Caco-2 (cell line): Measurements from ENCODE around the gene AMOTL2. TPM values are rescaled to one million over a fixed set of nuclear protein-coding genes. Genes with fewer than 3 reads are reported as not detected.
A peak's percentile ranks its signal among the peaks of the same experiment; 100 is the strongest.

Experiments
- BruUV-seq: library from RNA; stranded (reverse); fragments of 400-500 nt; replicated peaks from 2 replicates; lab custom pipeline; 2021; lab: Mats Ljungman, UMichigan
- CTCF ChIA-PET: fragments of 300-600 bp; sonication (Branson Sonifier 250); formaldehyde crosslinking; loops from one replicate; lab custom pipeline; 2022; ENCODE audit warnings: antibody characterized with exemption; lab: Charles Lee
- POLR2A ChIA-PET: fragments of 300-600 bp; sonication (Branson Sonifier 250); formaldehyde crosslinking; loops from one replicate; lab custom pipeline; 2022; ENCODE audit warnings: antibody characterized with exemption; lab: Charles Lee
- DNase-seq, 2 experiments: peaks; one replicate each; pipeline versions ENCODE4 v3.0.0 to v3.0.0-alpha.2; 2020 to 2022
- H3K27me3 ChIP-seq: replicated peaks from 2 replicates; pipeline ENCODE4 v1.6.0; 2011; ENCODE audit warnings: low read length; ENCODE audit not compliant: control insufficient read depth, insufficient read depth
- H3K36me3 ChIP-seq: 2 replicates; pipeline ENCODE4 v1.5.1; 2011; ENCODE audit warnings: low read length; ENCODE audit not compliant: control insufficient read depth, insufficient read depth
- H3K4me1 ChIP-seq: fragments of 250-450 bp; sonication (Bioruptor Pico); 2 replicates; pipeline ENCODE4 v1.5.1; 2020; ENCODE audit warnings: mild to moderate bottlenecking
- H3K4me3 ChIP-seq: 2 replicates; pipeline ENCODE4 v1.5.1; 2011; ENCODE audit warnings: low read depth, mild to moderate bottlenecking, control low read depth, low read length
- H3K9me3 ChIP-seq: fragments of 250-450 bp; sonication (Bioruptor Pico); 2 replicates; pipeline ENCODE4 v1.5.1; 2020; ENCODE audit warnings: mild to moderate bottlenecking, moderate library complexity
- H3K27ac Mint-ChIP-seq: one replicate; pipeline ENCODE4 v1.8.0; 2022; ENCODE audit warnings: mixed read lengths; ENCODE audit not compliant: unreplicated experiment
- H3K27me3 Mint-ChIP-seq: one replicate; pipeline ENCODE4 v1.8.0; 2022; ENCODE audit warnings: mixed read lengths; ENCODE audit not compliant: insufficient read depth, unreplicated experiment
- H3K36me3 Mint-ChIP-seq: one replicate; pipeline ENCODE4 v1.8.0; 2022; ENCODE audit warnings: mild to moderate bottlenecking, mixed read lengths; ENCODE audit not compliant: insufficient read depth, unreplicated experiment
- H3K4me1 Mint-ChIP-seq: one replicate; pipeline ENCODE4 v1.8.0; 2022; ENCODE audit warnings: low read depth, mixed read lengths; ENCODE audit not compliant: unreplicated experiment
- H3K4me3 Mint-ChIP-seq: one replicate; pipeline ENCODE4 v1.8.0; 2022; ENCODE audit warnings: mild to moderate bottlenecking, moderate library complexity, mixed read lengths; ENCODE audit not compliant: unreplicated experiment
- H3K9me3 Mint-ChIP-seq: one replicate; pipeline ENCODE4 v1.8.0; 2022; ENCODE audit warnings: mixed read lengths; ENCODE audit not compliant: unreplicated experiment
- intact Hi-C: fragments of 100-400 bp; cut with micrococcal nuclease; formaldehyde crosslinking; loops from one replicate; pipeline ENCODE4 v1.10.0; 2022; ENCODE audit not compliant: unreplicated experiment
- total RNA-seq: library from RNA; stranded (reverse); gene quantifications from 2 replicates; pipeline ENCODE4 v1.2.3, GENCODE V29; 2022
- TF ChIP-seq, protein P1 (sequence below), 2 experiments: fragments of 200-600 bp in 1 of 2; IDR thresholded peaks; 1 replicate in 1 of 2; 2 replicates in 1 of 2; pipeline versions ENCODE4 v1.5.1 to v1.8.0; 2011 to 2022; ENCODE audit warnings: antibody characterized with exemption in 1 of 2, control low read depth in 1 of 2, inconsistent platforms in 1 of 2, low read depth in 1 of 2, low read length in 1 of 2, mild to moderate bottlenecking in 1 of 2, moderate library complexity in 1 of 2; ENCODE audit not compliant: insufficient read depth in 1 of 2, severe bottlenecking in 1 of 2, unreplicated experiment in 1 of 2

The AMOTL2 gene
- total RNA-seq, 1 experiment from 2014 or later: 271 TPM

GRCh38 chr3:134359121-134360010 is 14.9 kb downstream of the AMOTL2 start:
- H3K27me3 Mint-ChIP-seq: no peaks in the 10 kb centered on the region
- H3K9me3 Mint-ChIP-seq: no peaks in the 10 kb centered on the region
- Histone ChIP-seq H3K4me3 (no peak overlapping the region), H3K9me3 (no peaks in the 10 kb centered on the region), H3K4me1 (peaks cover 95% of the 10 kb centered on the region), H3K36me3 (peaks cover 31% of the 10 kb centered on the region), H3K27me3 (no peaks in the 10 kb centered on the region)
- ChIA-PET POLR2A (no interaction called here), CTCF (interaction anchor here (1.9 kb wide), 1 partner anchor 49 kb away, joined by 5 read pairs; no protein-coding TSS in a partner anchor)
- peaks cover 54% of the 10 kb centered on the region for H3K4me1 Mint-ChIP-seq
- BruUV-seq: no TSS peak
- peaks cover 100% of the 10 kb centered on the region for H3K36me3 Mint-ChIP-seq
- TF ChIP-seq, protein P1, sequence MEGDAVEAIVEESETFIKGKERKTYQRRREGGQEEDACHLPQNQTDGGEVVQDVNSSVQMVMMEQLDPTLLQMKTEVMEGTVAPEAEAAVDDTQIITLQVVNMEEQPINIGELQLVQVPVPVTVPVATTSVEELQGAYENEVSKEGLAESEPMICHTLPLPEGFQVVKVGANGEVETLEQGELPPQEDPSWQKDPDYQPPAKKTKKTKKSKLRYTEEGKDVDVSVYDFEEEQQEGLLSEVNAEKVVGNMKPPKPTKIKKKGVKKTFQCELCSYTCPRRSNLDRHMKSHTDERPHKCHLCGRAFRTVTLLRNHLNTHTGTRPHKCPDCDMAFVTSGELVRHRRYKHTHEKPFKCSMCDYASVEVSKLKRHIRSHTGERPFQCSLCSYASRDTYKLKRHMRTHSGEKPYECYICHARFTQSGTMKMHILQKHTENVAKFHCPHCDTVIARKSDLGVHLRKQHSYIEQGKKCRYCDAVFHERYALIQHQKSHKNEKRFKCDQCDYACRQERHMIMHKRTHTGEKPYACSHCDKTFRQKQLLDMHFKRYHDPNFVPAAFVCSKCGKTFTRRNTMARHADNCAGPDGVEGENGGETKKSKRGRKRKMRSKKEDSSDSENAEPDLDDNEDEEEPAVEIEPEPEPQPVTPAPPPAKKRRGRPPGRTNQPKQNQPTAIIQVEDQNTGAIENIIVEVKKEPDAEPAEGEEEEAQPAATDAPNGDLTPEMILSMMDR (IDR thresholded peaks at IDR 0.05; ENCODE audit: insufficient read depth in 1 of 2, low read depth in 1 of 2, low read length in 1 of 2, severe bottlenecking in 1 of 2, unreplicated experiment in 1 of 2): no peak
- DNase-seq: peak; percentile 14 to 34
- peak overlapping the region; percentile 40 for H3K4me3 Mint-ChIP-seq
- H3K27ac Mint-ChIP-seq: peak overlapping the region; percentile 65
- intact Hi-C loops: no loop called here

- no peaks in the 10 kb centered on the region for H3K9me3 ChIP-seq
- peak; percentile 74 to 79 for DNase-seq
- peaks cover 100% of the 10 kb centered on the region for H3K36me3 Mint-ChIP-seq
- peaks cover 98% of the 10 kb centered on the region for H3K4me1 ChIP-seq
- H3K9me3 Mint-ChIP-seq: no peaks in the 10 kb centered on the region
- peak overlapping the region; percentile 65 for H3K27ac Mint-ChIP-seq
- H3K4me3 Mint-ChIP-seq: peak overlapping the region; percentile 60
- TF ChIP-seq, protein P1 (IDR thresholded peaks at IDR 0.05; ENCODE audit: insufficient read depth in 1 of 2, low read depth in 1 of 2, low read length in 1 of 2, severe bottlenecking in 1 of 2, unreplicated experiment in 1 of 2): peak; percentile 36 to 45
- H3K27me3 Mint-ChIP-seq: no peaks in the 10 kb centered on the region
- intact Hi-C loops: loop anchor here (1.0 kb wide), 1 partner anchor 48 kb away; no protein-coding TSS in a partner anchor
- ChIA-PET POLR2A (interaction anchor here (0.6 to 1.5 kb wide), 6 partner anchors 9 to 116 kb away, joined by 3 to 5 read pairs (median 4); partner anchors contain the start of gene AMOTL2), CTCF (interaction anchor here (0.6 to 1.9 kb wide), 6 partner anchors 12 to 116 kb away, joined by 3 to 7 read pairs (median 4); partner anchors contain the start of gene AMOTL2)
- BruUV-seq: TSS peak; percentile 86
- peaks cover 28% of the 10 kb centered on the region for H3K36me3 ChIP-seq
- H3K4me3 ChIP-seq: no peak overlapping the region
- no peaks in the 10 kb centered on the region for H3K27me3 ChIP-seq
- H3K4me1 Mint-ChIP-seq: peaks cover 54% of the 10 kb centered on the region
These were observed 16.1 kb downstream of the AMOTL2 start for GRCh38 chr3:134357914-134358811.
